HEK293T (cell line): Measurements from ENCODE around the gene TMEM117.

Experiments used
- CTCF ChIA-PET: fragments of 350-600 bp; formaldehyde crosslinking; extraction: SDS; loops from one replicate; lab custom pipeline; 2021; ENCODE audit warnings: antibody characterized with exemption, inconsistent platforms; lab: Yijun Ruan, JAX
- POLR2A ChIA-PET: fragments of 350-600 bp; formaldehyde crosslinking; extraction: SDS; loops from one replicate; lab custom pipeline; 2020; ENCODE audit warnings: antibody characterized with exemption, inconsistent platforms; lab: Yijun Ruan, JAX
- DNase-seq: peaks from one replicate; pipeline ENCODE4 v3.0.0; 2012; ENCODE audit warnings: mixed read lengths; ENCODE audit errors: extremely low spot score
- ARNT ChIP-seq: fragments of 450-650 bp; IDR thresholded peaks from 2 replicates; pipeline ENCODE4 v1.6.1; 2017; ENCODE audit warnings: mild to moderate bottlenecking
- BHLHE40 ChIP-seq: fragments of 450-650 bp; IDR thresholded peaks from 2 replicates; pipeline ENCODE4 v1.6.1; 2016; ENCODE audit warnings: mild to moderate bottlenecking, moderate library complexity, borderline replicate concordance
- CTBP1 ChIP-seq: fragments of 450-650 bp; IDR thresholded peaks from 2 replicates; pipeline ENCODE4 v1.6.1; 2016; ENCODE audit warnings: borderline replicate concordance
- ELF4 ChIP-seq: fragments of 450-650 bp; IDR thresholded peaks from 2 replicates; pipeline ENCODE4 v1.6.1; 2017; ENCODE audit warnings: antibody characterized with exemption
- FOXA1 ChIP-seq: fragments of 450-650 bp; IDR thresholded peaks from 2 replicates; pipeline ENCODE4 v1.6.1; 2016; ENCODE audit warnings: mild to moderate bottlenecking
- FOXK2 ChIP-seq: fragments of 450-650 bp; IDR thresholded peaks from 2 replicates; pipeline ENCODE4 v1.6.1; 2016; ENCODE audit warnings: mild to moderate bottlenecking
- FOXM1 ChIP-seq: fragments of 450-650 bp; IDR thresholded peaks from 2 replicates; pipeline ENCODE4 v1.6.1; 2017; ENCODE audit warnings: mild to moderate bottlenecking, borderline replicate concordance
- HDGF ChIP-seq: fragments of 450-650 bp; IDR thresholded peaks from 2 replicates; pipeline ENCODE4 v1.6.1; 2017; ENCODE audit warnings: antibody characterized with exemption, borderline replicate concordance
- L3MBTL2 ChIP-seq: fragments of 450-650 bp; conservative IDR thresholded peaks from 2 replicates; pipeline ENCODE4 v1.6.1; 2016; ENCODE audit warnings: mild to moderate bottlenecking
- LEF1 ChIP-seq: fragments of 450-650 bp; IDR thresholded peaks from 2 replicates; pipeline ENCODE4 v1.6.1; 2017; ENCODE audit warnings: mild to moderate bottlenecking, borderline replicate concordance
- NFRKB ChIP-seq: fragments of 450-650 bp; IDR thresholded peaks from 2 replicates; pipeline ENCODE4 v1.6.1; 2016; ENCODE audit warnings: mild to moderate bottlenecking, moderate library complexity
- SP1 ChIP-seq: fragments of 450-650 bp; IDR thresholded peaks from 2 replicates; pipeline ENCODE4 v1.6.1; 2017
- SUZ12 ChIP-seq: fragments of 450-650 bp; IDR thresholded peaks from 2 replicates; pipeline ENCODE4 v1.6.1; 2016; ENCODE audit warnings: mild to moderate bottlenecking
- TARDBP ChIP-seq: fragments of 450-650 bp; IDR thresholded peaks from 2 replicates; pipeline ENCODE4 v1.6.1; 2016
- ZNF384 ChIP-seq: fragments of 450-650 bp; IDR thresholded peaks from 2 replicates; pipeline ENCODE4 v1.6.1; 2016
- TF ChIP-seq, protein P1 (sequence below): fragments of 450-650 bp; IDR thresholded peaks from 2 replicates; pipeline ENCODE4 v1.6.1; 2016

TMEM117 gene

DNA sequence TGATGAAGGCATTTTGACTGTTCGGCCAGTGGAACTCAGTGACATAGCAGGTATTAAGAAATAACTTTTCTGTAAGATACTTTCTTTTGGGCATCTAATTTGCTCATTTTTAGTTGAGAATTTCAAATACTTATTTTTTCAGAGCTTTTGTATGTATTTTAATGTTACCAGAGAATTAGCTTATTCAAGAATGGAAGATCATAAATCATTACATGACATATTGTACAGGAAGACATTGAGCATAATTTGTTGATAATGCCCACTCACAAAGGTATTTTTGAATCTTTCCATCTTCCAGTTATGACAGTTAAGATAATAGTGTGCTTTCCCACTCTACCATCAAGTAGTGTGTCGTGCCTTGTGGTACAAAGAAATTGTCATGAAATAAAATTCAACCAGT is 36.5 kb downstream of the TMEM117 start:
- DNase-seq = no peak
- ChIA-PET CTCF (interaction anchor here (0.6 kb wide), 1 partner anchor 14 kb away, joined by 3 read pairs; no protein-coding TSS in a partner anchor), POLR2A (interaction anchor here (2.3 kb wide), 1 partner anchor 67 kb away, joined by 9 read pairs; the partner anchor contains the start of gene TWF1)
- no peak for TF ChIP-seq SUZ12
- TF ChIP-seq, protein P1, sequence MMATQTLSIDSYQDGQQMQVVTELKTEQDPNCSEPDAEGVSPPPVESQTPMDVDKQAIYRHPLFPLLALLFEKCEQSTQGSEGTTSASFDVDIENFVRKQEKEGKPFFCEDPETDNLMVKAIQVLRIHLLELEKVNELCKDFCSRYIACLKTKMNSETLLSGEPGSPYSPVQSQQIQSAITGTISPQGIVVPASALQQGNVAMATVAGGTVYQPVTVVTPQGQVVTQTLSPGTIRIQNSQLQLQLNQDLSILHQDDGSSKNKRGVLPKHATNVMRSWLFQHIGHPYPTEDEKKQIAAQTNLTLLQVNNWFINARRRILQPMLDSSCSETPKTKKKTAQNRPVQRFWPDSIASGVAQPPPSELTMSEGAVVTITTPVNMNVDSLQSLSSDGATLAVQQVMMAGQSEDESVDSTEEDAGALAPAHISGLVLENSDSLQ = peak; percentile 71

DNA sequence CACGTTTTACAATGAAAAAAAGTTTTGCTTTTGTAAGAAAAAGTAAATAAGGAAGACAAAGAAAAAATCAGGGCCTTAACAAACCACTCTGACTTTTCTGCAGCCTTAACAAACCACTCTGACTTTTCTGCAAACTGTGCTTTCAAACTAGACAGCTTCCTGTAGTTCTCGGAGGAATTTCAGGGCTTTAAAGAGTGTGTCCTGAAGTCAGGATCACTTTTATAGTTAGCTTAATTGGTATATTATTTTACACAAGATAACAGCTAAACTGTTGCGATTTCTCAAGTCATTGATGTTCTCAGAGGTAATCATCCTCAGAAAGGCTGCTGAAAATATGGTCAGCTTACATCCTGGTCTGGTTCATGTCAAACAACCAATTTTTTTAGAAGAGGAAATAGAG is 42.2 kb downstream of the TMEM117 start:
- POLR2A ChIA-PET = no interaction called here
- no peak for DNase-seq
- CTCF ChIA-PET = interaction anchor here (0.7 kb wide), 1 partner anchor 102 kb away, joined by 3 read pairs; no protein-coding TSS in a partner anchor
- TF ChIP-seq TARDBP (no peak), ZNF384 (no peak), NFRKB (no peak), CTBP1 (no peak), ELF4 (no peak), BHLHE40 (no peak)
- TF ChIP-seq, protein P1 = no peak

DNA sequence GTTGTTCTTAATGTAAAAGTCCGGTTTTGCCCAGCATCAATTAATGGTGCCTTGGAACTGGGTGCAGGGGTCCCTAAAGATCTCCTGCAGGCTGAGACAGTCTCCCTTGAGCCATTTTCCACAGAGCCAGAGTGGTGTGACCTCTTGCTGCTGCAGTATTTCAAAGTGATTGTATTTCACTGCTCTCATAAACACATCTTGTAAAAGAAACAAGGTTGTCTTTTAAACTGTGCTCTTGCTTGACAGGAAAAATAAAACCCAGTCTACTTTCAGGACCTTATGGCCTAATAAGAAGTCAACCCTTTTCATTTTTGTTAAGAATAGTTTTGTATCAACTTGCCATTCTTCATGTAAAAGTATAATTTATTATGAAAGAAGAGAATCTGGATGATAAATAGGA is 44.7 kb downstream of the TMEM117 start:
- 0 out of 2 replicates have a peak, but pooled peaks have one; percentile 6 for TF ChIP-seq CTBP1
- TF ChIP-seq, protein P1 = peak; percentile 72
- no peak for TF ChIP-seq L3MBTL2
- no peak for TF ChIP-seq HDGF
- ChIA-PET POLR2A (no interaction called here), CTCF (no interaction called here)
- DNase-seq = peak; percentile 17

DNA sequence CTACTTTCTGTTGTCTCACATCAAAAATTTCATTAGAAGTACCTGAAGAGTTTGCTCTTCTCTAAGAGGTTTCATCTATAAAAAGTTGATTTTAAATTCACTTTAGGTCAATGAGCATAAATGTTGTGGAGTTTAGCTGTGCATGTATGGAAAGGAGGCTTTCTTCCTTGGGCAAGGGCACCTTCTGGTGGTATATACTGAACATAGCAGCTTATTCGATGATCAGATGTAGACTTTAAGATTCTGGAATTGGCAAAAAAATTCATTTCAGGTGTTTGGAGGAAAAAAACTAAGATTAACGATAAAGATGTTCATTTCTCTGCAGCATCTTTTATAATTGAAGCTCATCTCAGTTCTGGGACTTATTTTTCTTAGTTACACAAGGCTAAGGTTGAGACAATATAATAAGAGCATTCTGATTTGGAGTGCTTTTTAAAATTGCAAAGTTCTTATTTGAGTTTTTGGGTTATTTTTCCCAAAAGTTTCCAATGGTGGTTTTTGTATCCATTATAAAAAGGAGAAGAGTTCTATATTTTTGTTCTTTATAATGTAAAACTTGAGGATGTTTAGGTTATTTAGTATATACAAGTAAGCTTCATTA is 46.8 kb downstream of the TMEM117 start:
- peak; percentile 46 for DNase-seq
- CTCF ChIA-PET = interaction anchor here (0.7 to 2.8 kb wide), 6 partner anchors 99 to 439 kb away, joined by 3 to 43 read pairs (median 4); partner anchors contain the start of genes IRAK4 and PUS7L
- TF ChIP-seq NFRKB = no peak
- no peak for TF ChIP-seq FOXA1
- no peak for TF ChIP-seq ZNF384
- TF ChIP-seq ARNT = no peak
- no peak for TF ChIP-seq ELF4
- no peak for TF ChIP-seq SUZ12
- TF ChIP-seq BHLHE40 = no peak
- TF ChIP-seq L3MBTL2 = no peak
- TF ChIP-seq FOXM1 = no peak
- TF ChIP-seq TARDBP = no peak
- no peak for TF ChIP-seq HDGF
- no peak for TF ChIP-seq CTBP1
- no peak for TF ChIP-seq SP1
- TF ChIP-seq LEF1 = no peak
- TF ChIP-seq, protein P1 = no peak
- TF ChIP-seq FOXK2 = no peak
- POLR2A ChIA-PET = interaction anchor here (0.6 to 1.9 kb wide), 4 partner anchors 71 to 123 kb away, joined by 3 to 7 read pairs (median 5); partner anchors contain the start of genes IRAK4, PUS7L and TWF1

DNA sequence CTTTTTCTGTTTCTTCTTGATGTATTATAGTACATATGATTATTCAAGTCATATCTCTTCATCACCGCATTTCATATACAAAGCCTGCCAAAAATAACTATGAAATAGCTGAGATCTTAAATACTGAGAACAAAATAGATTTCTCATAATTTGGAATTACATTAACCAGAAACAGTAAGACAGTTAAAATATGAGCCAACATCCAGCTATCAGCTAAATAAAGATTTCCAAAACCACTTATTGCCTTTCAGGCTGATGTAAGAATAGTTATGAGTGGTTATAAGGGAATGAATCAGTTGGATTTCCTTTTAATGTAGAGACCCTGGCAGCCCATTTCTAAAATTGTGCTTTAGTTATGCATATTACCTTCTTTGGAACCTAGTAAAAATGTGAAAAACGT is 47.4 kb downstream of the TMEM117 start:
- POLR2A ChIA-PET = interaction anchor here (1.2 kb wide), 1 partner anchor 106 kb away, joined by 5 read pairs; no protein-coding TSS in a partner anchor

More for the DNA sequence above, 47.4 kb downstream of the TMEM117 start:
- CTCF ChIA-PET = interaction anchor here (0.9 to 2.8 kb wide), 4 partner anchors 104 to 149 kb away, joined by 3 to 43 read pairs (median 4); partner anchors contain the start of genes IRAK4 and PUS7L
- TF ChIP-seq NFRKB (no peak), SUZ12 (no peak), LEF1 (no peak), TARDBP (no peak), ARNT (no peak), ELF4 (no peak), CTBP1 (no peak), FOXK2 (no peak), L3MBTL2 (no peak), FOXA1 (no peak), BHLHE40 (no peak), SP1 (no peak), FOXM1 (no peak), ZNF384 (no peak), HDGF (no peak)
- TF ChIP-seq, protein P1 = no peak
- no peak for DNase-seq
